IMR-90 (cell line): ENCODE data around the gene ATOH8. TPM values are rescaled to one million over a fixed set of nuclear protein-coding genes. Genes with fewer than 3 reads are reported as not detected.

Source experiments
- ATAC-seq: fragments of 200-7000 bp; cut with Tn5 transposase; 2 replicates; pipeline ENCODE4 v1.9.1; 2020; ENCODE audit warnings: low read depth, mild to moderate bottlenecking, moderate library complexity
- Bru-seq: library from RNA; stranded (reverse); fragments of 400-500 nt; gene quantifications from one replicate; lab custom pipeline; 2021; lab: Mats Ljungman, UMichigan
- BruChase-seq, 2 experiments: library from RNA; stranded (reverse); fragments of 400-500 nt; gene quantifications; one replicate each; lab custom pipeline; 2021; lab: Mats Ljungman, UMichigan
- BruUV-seq: library from RNA; stranded (reverse); fragments of 400-500 nt; replicated peaks from 2 replicates; lab custom pipeline; 2021; lab: Mats Ljungman, UMichigan
- CTCF ChIA-PET: fragments of 300-600 bp; formaldehyde crosslinking; extraction: SDS; loops from one replicate; lab custom pipeline; 2021; ENCODE audit warnings: antibody characterized with exemption; lab: Yijun Ruan, JAX
- POLR2A ChIA-PET: fragments of 300-600 bp; sonication (Branson Sonifier 250); formaldehyde crosslinking; loops from one replicate; lab custom pipeline; 2022; ENCODE audit warnings: antibody characterized with exemption; ENCODE audit not compliant: unreplicated experiment; lab: Charles Lee
- DNase-seq: peaks from one replicate; pipeline ENCODE4 v3.0.0; 2013
- H2AFZ ChIP-seq: replicated peaks from 2 replicates; pipeline ENCODE3; 2013; ENCODE audit warnings: low read length, mild to moderate bottlenecking; ENCODE audit not compliant: poor library complexity
- H2AK5ac ChIP-seq: 2 replicates; pipeline ENCODE4 v1.6.1; 2013; ENCODE audit warnings: low read depth, low read length, inconsistent platforms
- H2AK9ac ChIP-seq: replicated peaks from 2 replicates; pipeline ENCODE3; 2013; ENCODE audit warnings: mild to moderate bottlenecking, low read depth, low read length, moderate library complexity; ENCODE audit not compliant: poor library complexity
- H2BK120ac ChIP-seq: 2 replicates; pipeline ENCODE4 v1.6.1; 2013; ENCODE audit warnings: low read depth, low read length, inconsistent platforms
- H2BK15ac ChIP-seq: 3 replicates; pipeline ENCODE4 v1.6.1; 2013; ENCODE audit warnings: low read depth, low read length, inconsistent platforms
- H2BK20ac ChIP-seq: 2 replicates; pipeline ENCODE4 v1.6.1; 2013; ENCODE audit warnings: low read depth, mild to moderate bottlenecking, inconsistent platforms, low read length, moderate library complexity
- H2BK5ac ChIP-seq: 2 replicates; pipeline ENCODE4 v1.6.1; 2013; ENCODE audit warnings: mild to moderate bottlenecking, low read depth, low read length, inconsistent platforms; ENCODE audit not compliant: poor library complexity, severe bottlenecking
- H3K14ac ChIP-seq: replicated peaks from 2 replicates; pipeline ENCODE4 v1.6.1; 2013; ENCODE audit warnings: low read depth, low read length, inconsistent platforms
- H3K18ac ChIP-seq: 2 replicates; pipeline ENCODE4 v1.6.1; 2013; ENCODE audit warnings: low read depth, low read length, control low read depth
- H3K23ac ChIP-seq: 2 replicates; pipeline ENCODE4 v1.6.1; 2013; ENCODE audit warnings: low read depth, low read length, inconsistent platforms
- H3K27ac ChIP-seq: 2 replicates; pipeline ENCODE4 v1.5.1; 2013; ENCODE audit warnings: mild to moderate bottlenecking, control low read depth, low read length; ENCODE audit not compliant: insufficient read depth
- H3K27me3 ChIP-seq: 2 replicates; pipeline ENCODE4 v1.6.1; 2013; ENCODE audit warnings: low read length; ENCODE audit not compliant: control insufficient read depth, insufficient read depth
- H3K36me3 ChIP-seq: 2 replicates; pipeline ENCODE4 v1.6.1; 2013; ENCODE audit warnings: low read length, mixed read lengths; ENCODE audit not compliant: control insufficient read depth, insufficient read depth
- H3K4ac ChIP-seq: 2 replicates; pipeline ENCODE4 v1.6.1; 2013; ENCODE audit warnings: low read depth, low read length, inconsistent platforms
- H3K4me1 ChIP-seq: 2 replicates; pipeline ENCODE4 v1.6.1; 2013; ENCODE audit warnings: low read length, mixed read lengths; ENCODE audit not compliant: control insufficient read depth, insufficient read depth
- H3K4me2 ChIP-seq: 2 replicates; pipeline ENCODE4 v1.6.1; 2013; ENCODE audit warnings: low read depth, mild to moderate bottlenecking, control low read depth, low read length, moderate library complexity
- H3K4me3 ChIP-seq: 2 replicates; pipeline ENCODE4 v1.5.1; 2013; ENCODE audit warnings: low read depth, mild to moderate bottlenecking, control low read depth, low read length, moderate library complexity; ENCODE audit not compliant: insufficient read depth
- H3K56ac ChIP-seq: 2 replicates; pipeline ENCODE4 v1.6.1; 2013; ENCODE audit warnings: low read length, inconsistent platforms; ENCODE audit not compliant: insufficient read depth; ENCODE audit errors: extremely low read depth
- H3K79me1 ChIP-seq, 2 experiments: 2 replicates each; pipeline ENCODE4 v1.6.1; 2013; ENCODE audit warnings: low read length in 2 of 2, inconsistent platforms in 1 of 2, low read depth in 1 of 2
- H3K9ac ChIP-seq: 2 replicates; pipeline ENCODE4 v1.6.1; 2013; ENCODE audit warnings: low read depth, low read length, control low read depth
- H3K9me1 ChIP-seq: 2 replicates; pipeline ENCODE4 v1.6.1; 2013; ENCODE audit warnings: low read length, inconsistent platforms; ENCODE audit not compliant: insufficient read depth
- H3K9me3 ChIP-seq: 2 replicates; pipeline ENCODE4 v1.6.1; 2013; ENCODE audit warnings: low read length; ENCODE audit not compliant: control insufficient read depth, insufficient read depth
- H4K20me1 ChIP-seq: 2 replicates; pipeline ENCODE4 v1.6.1; 2013; ENCODE audit warnings: low read length, inconsistent platforms; ENCODE audit not compliant: insufficient read depth
- H4K5ac ChIP-seq: 2 replicates; pipeline ENCODE4 v1.6.1; 2013; ENCODE audit warnings: mild to moderate bottlenecking, low read depth, low read length, control low read depth
- H4K8ac ChIP-seq, 2 experiments: 2 replicates each; pipeline ENCODE4 v1.6.1; 2013; ENCODE audit warnings: low read depth in 2 of 2, low read length in 2 of 2, control low read depth in 1 of 2, inconsistent platforms in 1 of 2
- H4K91ac ChIP-seq: 2 replicates; pipeline ENCODE4 v1.6.1; 2013; ENCODE audit warnings: low read depth, low read length, inconsistent platforms; ENCODE audit not compliant: insufficient read depth
- NFE2L2 ChIP-seq: fragments of 150-350 bp; IDR thresholded peaks from 2 replicates; pipeline ENCODE4 v1.6.1; 2016; ENCODE audit warnings: low read depth, mild to moderate bottlenecking, low read length
- POLR2A ChIP-seq: IDR thresholded peaks from 2 replicates; pipeline ENCODE4 v1.6.1; 2012; ENCODE audit warnings: mild to moderate bottlenecking, low read depth, low read length
- WGBS, 2 experiments: methylation state at CpG; one replicate each; pipeline versions ENCODE4 v1.1.5 to v1.1.7; 2013; ENCODE audit warnings: missing lambda C conversion rate in 2 of 2; ENCODE audit not compliant: insufficient read length in 1 of 2; ENCODE audit errors: extremely low coverage in 2 of 2; 5-methylcytosine and 5-hydroxymethylcytosine counted together
- dilution Hi-C: fragments of 300-500 bp; cut with HindIII; formaldehyde crosslinking; loops from one replicate; pipeline ENCODE4 v1.14.3; 2018; ENCODE audit warnings: low sequenced_read_pairs; ENCODE audit not compliant: unreplicated experiment
- in situ Hi-C: fragments of 300-500 bp; cut with MboI; formaldehyde crosslinking; loops from 3 replicates; pipeline ENCODE4 v1.14.3; 2019; ENCODE audit warnings: low sequenced_read_pairs, inconsistent platforms, mixed read lengths
- intact Hi-C: fragments of 100-400 bp; cut with micrococcal nuclease; formaldehyde crosslinking; loops from 2 replicates; pipeline ENCODE4 v1.10.0; 2022
- long read RNA-seq: library from polyadenylated mRNA; unstranded; transcript quantifications from one replicate; pipeline ENCODE4 v2.0.0, GENCODE V29; 2021; ENCODE audit not compliant: unreplicated experiment
- polyA plus RNA-seq, 3 experiments: library from polyadenylated mRNA; depleted of rRNA; stranded (reverse); fragments of >200 nt; gene quantifications; 2 replicates each; pipeline ENCODE4 v1.2.3, GENCODE V29; 2012; ENCODE audit warnings: low replicate concordance in 1 of 3
- total RNA-seq: library from RNA; depleted of rRNA; stranded (reverse); fragments of >200 nt; gene quantifications from 2 replicates; pipeline ENCODE4 v1.2.3, GENCODE V29; 2012; rRNA removed

ATOH8 gene, protein sequence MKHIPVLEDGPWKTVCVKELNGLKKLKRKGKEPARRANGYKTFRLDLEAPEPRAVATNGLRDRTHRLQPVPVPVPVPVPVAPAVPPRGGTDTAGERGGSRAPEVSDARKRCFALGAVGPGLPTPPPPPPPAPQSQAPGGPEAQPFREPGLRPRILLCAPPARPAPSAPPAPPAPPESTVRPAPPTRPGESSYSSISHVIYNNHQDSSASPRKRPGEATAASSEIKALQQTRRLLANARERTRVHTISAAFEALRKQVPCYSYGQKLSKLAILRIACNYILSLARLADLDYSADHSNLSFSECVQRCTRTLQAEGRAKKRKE
- total RNA-seq (7.8 and 7.9 TPM in 2 replicates), polyA plus RNA-seq (2012; rRNA removed) (9.0 and 11.2 TPM in 2 replicates), Bru-seq, nascent RNA (percentile 63 among the genes with signal in this experiment), BruChase-seq, experiment 1, labeled RNA remaining after a 6-hour chase (percentile 52 among the genes with signal in this experiment), BruChase-seq, experiment 2, labeled RNA remaining after a 2-hour chase (percentile 63 among the genes with signal in this experiment)
- polyA plus RNA-seq (2012; cell fraction: cytosol; rRNA removed), result 6.2 and 7.6 TPM in 2 replicates
- 5.0 and 13.0 TPM in 2 replicates for polyA plus RNA-seq (2012; cell fraction: nucleus; rRNA removed; ENCODE audit: low replicate concordance)
- long read RNA-seq, transcript ATOH8-201 (3 exons, 2,438 nt), result major isoform, 13 of 22 reads
- long read RNA-seq, partial matches to known transcripts, result 6 of 22 reads
- long read RNA-seq, other reads (novel, unspliced or antisense), result 3 of 22 reads

DNA sequence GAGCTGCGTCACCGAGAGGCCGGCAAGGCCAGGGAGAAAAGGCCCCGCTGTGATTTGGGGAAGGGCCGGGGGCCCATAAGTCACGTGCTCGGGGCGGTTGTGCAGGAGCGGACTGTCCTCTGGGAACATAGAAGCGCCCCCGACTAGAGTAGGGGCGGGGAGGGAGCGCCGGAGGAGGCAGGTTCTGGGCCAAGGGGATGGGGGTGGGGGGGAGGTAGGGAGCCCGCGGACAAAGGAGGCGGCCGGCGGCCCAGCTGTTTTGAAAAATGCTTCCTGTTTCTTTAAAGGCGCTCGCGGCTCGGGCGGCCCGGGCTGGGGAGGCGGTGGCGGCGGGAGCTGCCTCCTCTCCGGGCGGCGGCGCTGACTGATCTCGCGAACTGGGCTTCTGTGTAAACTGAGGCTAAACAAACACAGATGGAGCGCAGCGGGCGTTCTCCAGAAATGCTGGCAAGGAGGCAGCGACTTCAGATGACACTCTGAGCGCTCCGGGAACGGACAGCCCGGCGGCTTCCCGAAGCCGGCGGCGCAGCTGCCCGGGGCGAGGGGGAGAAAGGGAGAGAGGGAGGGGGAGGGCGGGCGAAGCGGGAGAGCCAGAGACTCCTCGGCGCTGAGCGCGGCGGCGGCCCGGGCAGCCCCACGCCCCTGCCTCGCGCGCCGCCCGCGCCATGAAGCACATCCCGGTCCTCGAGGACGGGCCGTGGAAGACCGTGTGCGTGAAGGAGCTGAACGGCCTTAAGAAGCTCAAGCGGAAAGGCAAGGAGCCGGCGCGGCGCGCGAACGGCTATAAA lies at the start of gene ATOH8:
ATOH8 (plus strand) TSS at position 467 of the 788 bp plus-strand sequence; CDS start at position 666, 199 bp downstream.
- Histone ChIP-seq H4K8ac (peak within 1 kb of the TSS; percentile 67 to 80; a peak in 2 of 4 replicates), H4K91ac (peak within 1 kb of the TSS; percentile 86), H3K27me3 (no peaks in the 10 kb centered on the region; the same call in 1 of the 2 replicates), H3K18ac (peak within 1 kb of the TSS; percentile 90), H3K9me3 (no peaks in the 10 kb centered on the region), H3K14ac (peak within 1 kb of the TSS; percentile 94), H2AK5ac (peak within 1 kb of the TSS; percentile 97), H3K9me1 (peaks cover 7% of the 10 kb centered on the region), H3K4ac (peak within 1 kb of the TSS; percentile 93), H2BK15ac (peak within 1 kb of the TSS; percentile 87; the same call in 2 of the 3 replicates), H3K4me2 (peak within 1 kb of the TSS; percentile 83), H3K27ac (peak within 1 kb of the TSS; percentile 91), H2AFZ (peak within 1 kb of the TSS; percentile 95), H2BK120ac (peak within 1 kb of the TSS; percentile 90), H3K23ac (peak within 1 kb of the TSS; percentile 91), H3K56ac (peak within 1 kb of the TSS; percentile 42), H2AK9ac (peak within 1 kb of the TSS; percentile 93), H3K9ac (peak within 1 kb of the TSS; percentile 91), H3K36me3 (peaks cover 10% of the 10 kb centered on the region), H4K5ac (peak within 1 kb of the TSS; percentile 76), H3K4me1 (peaks cover 25% of the 10 kb centered on the region), H2BK20ac (peak within 1 kb of the TSS; percentile 71), H2BK5ac (peak within 1 kb of the TSS; percentile 74), H4K20me1 (peaks cover 32% of the 10 kb centered on the region), H3K79me1 (peaks cover 0 to 41% of the 10 kb centered on the region in 2 experiments; a peak in 2 of 4 replicates), H3K4me3 (peak within 1 kb of the TSS; percentile 97)
- peak; percentile 62 for ATAC-seq
- TF ChIP-seq NFE2L2 (no peak), POLR2A (peak; percentile 56; the same call in 1 of the 2 replicates)
- dilution Hi-C loops (no loop called here), intact Hi-C loops (loop anchor here (10.0 kb wide), 1 partner anchor 331 kb away; no protein-coding TSS in a partner anchor), in situ Hi-C loops (no loop called here)
- no TSS peak for BruUV-seq
- peak; percentile 67 for DNase-seq
- WGBS, 2 experiments, result 1% methylated on average over 28 of the region's 81 CpGs; no CpG with 5 or more reads in 1 of the 2 experiments
- CTCF ChIA-PET, result interaction anchor here (1.0 to 3.3 kb wide), 5 partner anchors 12 to 61 kb away, joined by 3 to 12 read pairs (median 4); no protein-coding TSS in a partner anchor
- POLR2A ChIA-PET, result interaction anchor here (0.6 to 0.9 kb wide), 3 partner anchors 16 to 624 kb away, joined by 3 to 9 read pairs (median 4); no protein-coding TSS in a partner anchor
